ENCODE data around the gene GPC6.

- TF ChIP-seq POLR2AphosphoS5 (IDR thresholded peaks at IDR 0.05; ENCODE audit: insufficient read depth, low read depth, low read length) (no peak), CTCF (IDR thresholded peaks at IDR 0.05; ENCODE audit: extremely low read depth in 1 of 2, insufficient read depth in 1 of 2, low read depth in 1 of 2, low read length in 2 of 2) (no peak), MYC (IDR thresholded peaks at IDR 0.05; ENCODE audit: low read depth, low read length) (no peak), POLR2A (IDR thresholded peaks at IDR 0.05; ENCODE audit: low read depth, low read length) (no peak), FOS (IDR thresholded peaks at IDR 0.05; ENCODE audit: borderline replicate concordance, insufficient read depth, low read length) (no peak), EZH2 (IDR thresholded peaks at IDR 0.05; ENCODE audit: borderline replicate concordance, low read depth, low read length, severe bottlenecking) (no peak), GATA2 (IDR thresholded peaks at IDR 0.05; ENCODE audit: insufficient read depth, insufficient read length, low read depth, low read length) (no peak), JUN (IDR thresholded peaks at IDR 0.05; ENCODE audit: borderline replicate concordance, insufficient read depth, insufficient read length, low read depth) (no peak), MAX (IDR thresholded peaks at IDR 0.05; ENCODE audit: insufficient read depth, insufficient read length) (no peak)
Measured at GRCh38 chr13:93199856-93200255, 26.8 kb upstream of the GPC6 start.

All from endothelial cell of umbilical vein (primary cell).